Right renal cortex interstitium (tissue), 3 donors: ENCODE measurements around the gene TMEM52. TPM values are rescaled to one million over a fixed set of nuclear protein-coding genes. Genes with fewer than 3 reads are reported as not detected.

ENCODE experiments used
- DNase-seq, 3 donors: peaks; one replicate each; pipeline ENCODE4 v3.0.0-alpha.2; 2013; ENCODE audit warnings: low read depth in 3 of 3, low spot score in 2 of 3
- polyA plus RNA-seq, 3 donors: library from polyadenylated mRNA; unstranded; fragments of 120-200 nt; gene quantifications; one replicate each; pipeline ENCODE4 v1.2.1, GENCODE V29; 2013; ENCODE audit not compliant: insufficient read length in 3 of 3

TMEM52 gene
- polyA plus RNA-seq, 3 donors = 0.86 to 1.2 (median 0.90) TPM

DNA sequence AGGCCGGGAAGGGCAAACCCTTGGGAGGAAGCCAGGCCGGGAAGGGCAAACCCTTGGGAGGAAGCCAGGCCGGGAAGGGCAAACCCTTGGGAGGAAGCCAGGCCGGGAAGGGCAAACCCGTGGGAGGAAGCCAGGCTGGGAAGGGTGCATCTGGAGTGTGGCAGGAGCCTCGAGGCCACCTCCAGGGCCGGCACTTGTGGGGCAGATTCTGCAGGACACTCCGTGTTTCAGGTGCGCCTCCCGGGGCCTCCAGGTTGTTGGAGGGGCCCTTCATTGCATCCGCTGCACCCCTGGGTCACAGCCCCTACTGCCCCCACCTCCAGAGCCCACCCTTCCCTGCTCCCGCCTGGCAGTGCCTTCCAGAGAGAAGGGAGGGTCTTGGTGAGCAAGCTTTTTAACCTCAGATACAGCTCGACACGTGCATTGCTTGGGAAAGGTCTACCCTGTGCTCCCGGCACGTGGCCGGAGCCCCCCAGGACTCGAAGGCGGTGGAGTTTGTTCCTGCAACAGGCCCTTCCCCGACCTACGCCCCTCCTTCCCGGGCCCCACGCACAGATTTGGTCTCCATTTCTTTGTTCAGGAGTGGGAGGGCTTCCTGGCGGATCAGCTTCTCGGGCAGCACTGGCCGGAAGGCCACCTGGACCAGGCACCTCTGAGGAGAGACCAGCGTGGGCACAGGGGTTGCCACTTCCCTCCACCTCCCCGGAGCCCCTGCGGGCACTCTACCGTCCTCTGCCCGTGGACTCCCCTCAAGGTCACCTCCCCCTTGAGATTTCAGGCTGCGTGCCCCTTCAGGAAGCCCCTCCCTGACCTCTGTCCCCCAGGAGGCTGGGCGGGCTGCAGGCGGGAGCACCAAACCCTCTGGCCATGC lies 9.4 kb upstream of the TMEM52 start:
- DNase-seq = no peak

DNA sequence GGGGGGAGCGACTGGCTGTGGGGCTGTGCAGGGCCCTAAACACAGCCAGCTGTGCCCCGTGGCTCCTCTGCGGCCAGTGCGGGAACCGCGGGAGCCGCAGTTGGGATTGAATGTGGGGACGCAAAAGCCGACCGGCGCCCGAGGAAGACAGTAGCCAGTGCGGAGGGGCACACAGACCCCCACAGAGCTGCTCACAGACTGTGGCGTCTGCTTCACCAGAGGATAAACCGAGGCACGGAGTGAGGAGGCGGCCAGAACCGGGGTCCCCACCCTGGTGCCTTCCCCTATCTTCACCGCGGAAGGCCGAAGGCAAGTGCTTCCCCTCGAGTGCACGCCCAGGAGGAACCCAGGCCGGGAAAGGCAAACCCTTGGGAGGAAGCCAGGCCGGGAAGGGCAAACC lies 8.7 kb upstream of the TMEM52 start:
- DNase-seq = no peak

- no peak for DNase-seq
These were observed 8.0 kb upstream of the TMEM52 start for GRCh38 chr1:1926886-1927660.

GRCh38 chr1:1926346-1926811 lies 7.3 kb upstream of the TMEM52 start:
- DNase-seq = no peak

- DNase-seq = no peak
These were observed 6.6 kb upstream of the TMEM52 start for GRCh38 chr1:1925437-1926345.

- DNase-seq = no peak
These were observed 5.8 kb upstream of the TMEM52 start for GRCh38 chr1:1924849-1925248.

DNA sequence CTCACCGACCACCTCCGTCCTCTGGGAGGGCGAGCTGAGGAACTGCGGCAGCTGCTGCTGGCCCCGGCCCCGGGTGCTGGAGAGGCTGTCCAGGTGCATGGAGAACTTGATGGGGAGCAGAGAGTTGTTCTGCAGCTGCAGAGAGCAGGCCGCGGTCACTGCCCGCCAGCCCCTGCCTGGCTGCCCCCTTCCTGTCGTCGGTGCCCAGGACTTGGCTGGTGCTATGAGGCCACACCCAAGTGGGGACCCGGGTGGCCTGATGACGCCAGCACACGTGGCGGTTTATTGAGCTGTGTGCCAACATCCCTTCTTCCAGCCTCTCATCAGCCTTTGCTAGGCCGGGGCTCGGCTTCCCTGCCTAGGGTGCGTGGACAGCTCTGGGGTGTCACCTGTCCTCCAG lies 5.3 kb upstream of the TMEM52 start:
- no peak for DNase-seq

GRCh38 chr1:1922956-1923833 lies 4.1 kb upstream of the TMEM52 start:
- no peak for DNase-seq

DNA sequence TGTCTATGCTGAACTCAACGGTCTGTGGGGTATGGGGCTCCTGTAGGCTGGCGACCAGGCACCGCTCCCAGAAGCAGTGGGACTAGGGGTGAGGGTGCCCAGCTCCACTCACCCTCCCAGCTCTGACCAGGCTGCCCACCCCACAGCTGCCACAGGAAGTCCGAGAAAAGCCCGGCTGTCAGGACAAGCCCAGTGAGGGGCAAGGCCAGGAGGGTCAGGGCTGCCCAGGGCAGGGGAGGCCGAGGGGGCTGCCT lies 3.5 kb upstream of the TMEM52 start:
- DNase-seq = no peak

DNA sequence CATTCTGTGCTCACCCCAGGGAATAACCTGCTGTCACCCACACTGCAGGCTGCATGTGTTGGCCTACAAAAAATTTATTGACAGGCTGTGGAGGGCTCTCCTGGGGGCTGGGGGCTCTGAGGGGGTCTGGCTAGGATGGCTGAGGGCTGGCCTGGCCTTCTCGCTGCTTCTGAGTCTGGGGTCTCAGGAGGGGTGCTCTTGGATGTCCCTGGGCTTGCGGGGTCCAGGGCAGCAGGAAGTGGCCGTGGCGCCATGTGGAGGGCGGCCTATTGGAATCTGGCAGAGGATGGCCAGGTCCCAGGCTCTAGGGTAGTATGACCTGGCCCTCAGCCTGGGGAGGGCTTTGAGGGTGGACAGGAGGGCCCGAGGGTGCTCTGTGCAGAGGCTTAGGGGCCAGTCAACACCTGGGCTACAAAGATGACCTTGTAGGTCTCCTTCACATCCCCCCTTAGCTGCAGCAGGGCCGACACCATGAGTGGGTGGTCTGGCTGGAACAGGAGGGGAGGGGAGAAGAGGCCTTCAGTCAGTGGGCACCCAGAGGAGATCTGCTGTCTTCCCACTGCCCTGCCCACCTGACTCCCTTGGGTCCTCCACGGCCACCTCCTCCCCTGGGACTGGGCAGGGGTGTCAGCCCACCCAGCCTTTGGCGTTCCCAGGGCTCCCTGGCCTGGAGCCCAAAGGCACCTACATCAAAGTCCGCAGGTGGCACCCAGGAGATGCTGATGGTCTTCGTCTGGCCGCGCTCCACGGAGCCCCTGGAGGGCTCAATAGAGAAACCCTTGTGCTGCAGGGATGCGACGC lies 3.0 kb upstream of the TMEM52 start:
- no peak for DNase-seq

- DNase-seq = no peak
These were observed 2.4 kb upstream of the TMEM52 start for GRCh38 chr1:1921459-1921862.

GRCh38 chr1:1920608-1921458 lies 1.8 kb upstream of the TMEM52 start:
- DNase-seq = no peak

GRCh38 chr1:1920057-1920607 lies 1.1 kb upstream of the TMEM52 start:
- DNase-seq = no peak

DNA sequence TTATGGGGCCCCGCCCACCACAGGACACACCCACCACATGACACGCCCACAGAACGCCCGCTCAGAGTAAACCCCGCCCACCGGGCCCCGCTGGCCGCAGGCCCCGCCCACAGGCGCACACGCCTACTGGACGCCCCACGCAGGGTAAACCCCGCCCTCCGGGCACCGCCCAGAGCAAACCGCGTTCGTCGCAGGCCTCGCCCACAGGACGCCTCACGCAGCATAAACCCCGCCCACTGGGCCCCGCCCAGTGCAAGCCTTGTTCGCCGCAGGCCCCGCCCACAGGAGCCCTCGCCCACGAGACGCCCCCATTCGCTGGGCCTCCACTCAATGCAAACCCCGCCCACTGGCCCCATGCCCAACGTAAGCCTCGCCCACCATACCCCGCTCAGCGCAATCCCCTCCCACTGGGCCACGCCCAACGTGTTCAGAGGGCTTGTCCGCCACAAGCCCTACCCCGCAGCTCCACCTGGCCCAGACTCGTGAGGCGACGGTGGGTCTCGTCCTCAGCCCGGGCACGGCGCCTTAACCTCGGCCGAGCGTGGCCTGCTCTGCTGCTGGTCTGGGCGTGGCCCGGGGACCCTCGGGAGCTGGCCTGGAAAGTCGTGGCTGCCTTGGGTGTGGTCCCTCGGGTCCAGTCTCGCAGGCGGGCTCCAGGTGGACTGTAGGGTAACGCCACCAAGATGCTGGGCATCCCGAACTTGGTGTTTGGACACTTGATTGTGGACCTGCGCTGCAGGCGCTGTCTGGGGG lies 401 bp upstream of the TMEM52 start:
- DNase-seq = peak; percentile 88 to 93 (median 92)

DNA sequence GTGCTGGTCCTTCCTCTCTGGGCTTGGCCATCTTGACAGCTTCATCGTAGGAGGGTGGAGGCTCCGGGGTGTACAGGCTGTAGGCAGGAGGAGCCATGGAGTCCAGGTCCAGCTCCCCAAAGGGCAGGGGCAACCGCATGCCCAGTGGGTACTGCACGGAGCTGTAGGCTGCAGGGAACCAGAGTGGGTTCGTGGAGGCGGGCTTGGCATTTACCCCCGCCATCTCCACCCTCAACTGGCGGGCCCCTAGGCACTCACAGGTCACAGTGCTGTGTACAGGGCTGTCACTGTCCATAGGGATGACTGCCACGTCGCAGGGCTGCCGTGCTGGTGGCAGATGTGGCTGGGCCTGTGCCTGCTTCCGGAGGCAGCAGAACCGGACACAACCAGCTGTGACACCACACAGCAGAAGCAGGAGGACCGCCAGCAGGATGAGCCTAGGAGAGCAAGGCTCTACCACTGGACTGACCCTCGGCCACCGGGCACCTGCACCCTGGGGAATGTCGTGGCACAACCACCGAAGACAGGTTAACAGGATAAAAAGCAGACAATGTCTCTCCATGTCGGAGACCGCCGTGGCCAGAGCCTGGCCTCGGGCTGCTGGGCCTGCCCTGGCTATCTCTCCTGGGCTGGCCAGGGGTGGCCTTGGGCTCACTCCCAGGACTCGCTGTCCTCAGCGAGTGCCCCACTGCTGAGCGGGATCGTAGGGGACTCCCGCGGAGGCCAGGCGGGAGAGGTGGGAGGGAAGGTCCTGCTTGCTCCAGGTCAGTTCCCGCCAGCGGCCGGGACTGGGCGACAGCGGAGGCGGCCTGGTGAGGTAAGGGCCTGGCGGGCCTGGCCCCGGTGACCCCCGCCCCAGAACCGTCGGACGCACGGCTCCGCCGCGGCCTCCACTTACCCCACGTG lies 831 bp downstream of the TMEM52 start:
- DNase-seq = no peak

DNA sequence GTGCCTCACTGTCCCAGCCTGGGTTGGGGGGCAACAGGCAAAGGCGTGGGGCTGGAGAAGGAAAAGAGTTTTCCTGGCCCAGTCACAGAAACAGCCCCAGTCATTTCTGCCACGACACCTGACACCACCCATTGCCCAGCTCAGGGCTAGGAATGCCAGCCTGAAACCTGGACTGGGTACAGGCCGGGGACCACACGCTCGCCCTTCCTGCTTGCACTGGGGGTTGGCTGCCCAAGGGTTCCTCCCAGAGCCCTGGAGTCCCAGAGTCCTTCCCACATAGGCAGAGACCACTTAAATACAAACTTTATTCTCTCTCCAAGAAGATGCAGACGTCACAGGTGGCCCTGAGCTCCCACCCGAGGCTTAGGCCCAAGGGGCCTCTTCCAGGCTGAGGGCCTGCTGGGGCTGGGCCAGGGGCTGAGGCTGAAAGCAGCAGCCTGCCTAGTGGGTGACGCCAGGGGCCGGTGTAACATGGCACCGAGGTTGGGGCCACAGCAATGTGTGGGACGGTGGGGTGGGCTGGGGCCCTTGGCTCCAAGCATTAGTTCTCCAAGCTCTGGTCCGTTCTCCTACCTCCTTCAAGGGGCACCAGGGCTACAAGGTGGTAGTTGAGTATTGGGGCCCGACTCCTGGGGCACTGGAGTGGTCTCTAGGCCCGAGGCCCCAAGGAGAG lies 1.6 kb downstream of the TMEM52 start:
- DNase-seq = no peak
